ENCODE data around the gene AMZ1.

DNA sequence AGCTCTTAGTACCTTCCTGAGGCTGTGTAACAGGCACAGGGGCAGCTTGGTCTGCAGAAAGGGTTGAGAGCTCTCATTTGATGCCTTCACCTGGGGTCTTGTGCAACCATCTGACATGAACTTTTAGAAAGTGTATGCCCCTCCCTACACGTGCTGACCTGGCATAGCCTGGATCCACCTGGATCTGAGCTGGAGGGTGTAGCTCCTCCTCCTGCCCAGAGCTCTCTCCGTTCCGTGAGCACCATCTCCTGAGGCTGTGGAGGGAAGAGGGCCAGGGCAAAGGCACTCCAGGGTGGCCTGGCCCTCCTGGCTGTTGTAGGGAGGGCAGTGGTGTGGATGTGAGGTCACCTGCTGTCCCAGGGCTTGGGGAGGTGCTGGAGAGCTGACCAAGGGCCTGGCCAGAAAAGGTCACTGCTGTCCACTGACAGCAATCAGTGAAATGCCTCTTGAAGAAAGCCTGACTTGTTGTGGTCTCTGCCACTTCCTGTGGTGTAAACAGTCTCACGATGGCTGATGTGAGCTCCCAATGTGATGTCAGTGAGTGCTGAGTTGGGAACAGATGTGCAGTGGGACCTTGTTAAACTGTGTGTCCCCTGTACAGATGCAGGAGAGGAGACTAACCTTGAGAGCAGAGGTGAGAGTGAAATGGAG lies 23.0 kb downstream of the AMZ1 start:
- TF ChIP-seq GATA2 (IDR thresholded peaks at IDR 0.05; ENCODE audit: low read depth, low read length): no peak
- TF ChIP-seq GATA3 (IDR thresholded peaks at IDR 0.05; ENCODE audit: low read depth, low read length): no peak

Measured in SH-SY5Y (cell line).